Vagina (tissue), 2 donors: Measurements from ENCODE around the gene ATXN7L3. TPM values are rescaled to one million over a fixed set of nuclear protein-coding genes. Genes with fewer than 3 reads are reported as not detected.

ENCODE experiments used
- DNase-seq, 2 donors: peaks; one replicate each; pipeline ENCODE4 v3.0.0-alpha.2; 2017; ENCODE audit errors: extremely low spot score in 2 of 2
- H3K27ac ChIP-seq: fragments of 200-600 bp; sonication (generic); one replicate; pipeline ENCODE4 v1.5.1; 2019
- H3K27me3 ChIP-seq: fragments of 200-600 bp; sonication (generic); one replicate; pipeline ENCODE4 v1.5.1; 2019
- H3K36me3 ChIP-seq, 2 donors: fragments of 200-600 bp; sonication (generic); one replicate each; pipeline ENCODE4 v1.5.1; 2017 to 2019
- H3K4me1 ChIP-seq: fragments of 200-600 bp; sonication (generic); one replicate; pipeline ENCODE4 v1.5.1; 2019
- H3K4me3 ChIP-seq, 2 donors: fragments of 200-600 bp; sonication (generic); 1 replicate in 1 of 2; 2 replicates in 1 of 2; pipeline ENCODE4 v1.5.1; 2016 to 2019
- H3K9me3 ChIP-seq: fragments of 200-600 bp; sonication (generic); one replicate; pipeline ENCODE4 v1.5.1; 2019
- CTCF ChIP-seq, 3 experiments: fragments of 450-650 bp in 2 of 3; fragments of 200-600 bp in 1 of 3; sonication (generic) in 1 of 3; IDR thresholded peaks; one replicate each; pipeline ENCODE4 v1.5.1; 2017 to 2019; ENCODE audit warnings: antibody characterized with exemption in 3 of 3, mild to moderate bottlenecking in 2 of 3, moderate library complexity in 2 of 3
- POLR2A ChIP-seq, 2 donors: fragments of 450-650 bp; IDR thresholded peaks; one replicate each; pipeline ENCODE4 v1.6.1; 2017; ENCODE audit warnings: antibody characterized with exemption in 2 of 2, mild to moderate bottlenecking in 2 of 2, moderate library complexity in 2 of 2
- POLR2AphosphoS5 ChIP-seq, 2 donors: sonication (generic); formaldehyde crosslinking; IDR thresholded peaks; one replicate each; pipeline ENCODE4 v1.9.0; 2017; ENCODE audit warnings: antibody characterized with exemption in 2 of 2, mild to moderate bottlenecking in 2 of 2, low read depth in 1 of 2; ENCODE audit not compliant: insufficient read depth in 1 of 2
- intact Hi-C: fragments of 100-400 bp; cut with DNase I; formaldehyde crosslinking; loops from one replicate; pipeline ENCODE4 v1.15.1; 2023
- total RNA-seq: library from RNA; depleted of rRNA; stranded (reverse); fragments of >200 nt; gene quantifications from one replicate; pipeline ENCODE4 v1.2.3, GENCODE V29; 2016

ATXN7L3 gene
- total RNA-seq, 1 donor from 2014 or later: 27.3 TPM

GRCh38 chr17:44202756-44203155 is 3.1 kb upstream of the ATXN7L3 start:
- TF ChIP-seq POLR2AphosphoS5 (IDR thresholded peaks at IDR 0.05; ENCODE audit: insufficient read depth in 1 of 2, low read depth in 1 of 2) (no peak), CTCF (IDR thresholded peaks at IDR 0.05) (no peak), POLR2A (IDR thresholded peaks at IDR 0.05) (no peak)

GRCh38 chr17:44200478-44201155 is 933 bp upstream of the ATXN7L3 start:
- Histone ChIP-seq H3K36me3 (peaks cover 0 to under 1% of the 10 kb centered on the region in 2 donors), H3K27ac (peak overlapping the region; percentile 98), H3K27me3 (no peaks in the 10 kb centered on the region), H3K4me1 (peaks cover 31% of the 10 kb centered on the region), H3K9me3 (no peaks in the 10 kb centered on the region), H3K4me3 (peak overlapping the region; percentile 68 to 98)
- intact Hi-C loops: loop anchor here (1.0 kb wide), 1 partner anchor 23 kb away; no protein-coding TSS in a partner anchor
- TF ChIP-seq POLR2AphosphoS5 (IDR thresholded peaks at IDR 0.05; ENCODE audit: insufficient read depth in 1 of 2, low read depth in 1 of 2): no peak
- TF ChIP-seq CTCF (IDR thresholded peaks at IDR 0.05): no peak
- TF ChIP-seq POLR2A (IDR thresholded peaks at IDR 0.05): no peak
- no peak for DNase-seq

More at GRCh38 chr17:44202756-44203155, 3.1 kb upstream of the ATXN7L3 start:
- Histone ChIP-seq H3K27ac (no peak overlapping the region), H3K36me3 (peaks cover 0 to 14% of the 10 kb centered on the region in 2 donors), H3K4me1 (peaks cover 25% of the 10 kb centered on the region), H3K4me3 (no peak overlapping the region), H3K27me3 (no peaks in the 10 kb centered on the region), H3K9me3 (no peaks in the 10 kb centered on the region)
- DNase-seq: no peak
- intact Hi-C loops: no loop called here

GRCh38 chr17:44198721-44199552 is 747 bp downstream of the ATXN7L3 start:
- peak overlapping the region; percentile 98 for H3K27ac ChIP-seq
- TF ChIP-seq CTCF (IDR thresholded peaks at IDR 0.05): no peak
- TF ChIP-seq POLR2A (IDR thresholded peaks at IDR 0.05): no peak
- TF ChIP-seq POLR2AphosphoS5 (IDR thresholded peaks at IDR 0.05; ENCODE audit: insufficient read depth in 1 of 2, low read depth in 1 of 2): peak in 1 of 2 donors; percentile 28
- peaks cover 31% of the 10 kb centered on the region for H3K4me1 ChIP-seq
- H3K9me3 ChIP-seq: no peaks in the 10 kb centered on the region
- DNase-seq: no peak
- no peaks in the 10 kb centered on the region for H3K27me3 ChIP-seq
- H3K4me3 ChIP-seq: peak overlapping the region; percentile 68 to 98
- peaks cover 0 to 17% of the 10 kb centered on the region in 2 donors for H3K36me3 ChIP-seq
- intact Hi-C loops: no loop called here

DNA sequence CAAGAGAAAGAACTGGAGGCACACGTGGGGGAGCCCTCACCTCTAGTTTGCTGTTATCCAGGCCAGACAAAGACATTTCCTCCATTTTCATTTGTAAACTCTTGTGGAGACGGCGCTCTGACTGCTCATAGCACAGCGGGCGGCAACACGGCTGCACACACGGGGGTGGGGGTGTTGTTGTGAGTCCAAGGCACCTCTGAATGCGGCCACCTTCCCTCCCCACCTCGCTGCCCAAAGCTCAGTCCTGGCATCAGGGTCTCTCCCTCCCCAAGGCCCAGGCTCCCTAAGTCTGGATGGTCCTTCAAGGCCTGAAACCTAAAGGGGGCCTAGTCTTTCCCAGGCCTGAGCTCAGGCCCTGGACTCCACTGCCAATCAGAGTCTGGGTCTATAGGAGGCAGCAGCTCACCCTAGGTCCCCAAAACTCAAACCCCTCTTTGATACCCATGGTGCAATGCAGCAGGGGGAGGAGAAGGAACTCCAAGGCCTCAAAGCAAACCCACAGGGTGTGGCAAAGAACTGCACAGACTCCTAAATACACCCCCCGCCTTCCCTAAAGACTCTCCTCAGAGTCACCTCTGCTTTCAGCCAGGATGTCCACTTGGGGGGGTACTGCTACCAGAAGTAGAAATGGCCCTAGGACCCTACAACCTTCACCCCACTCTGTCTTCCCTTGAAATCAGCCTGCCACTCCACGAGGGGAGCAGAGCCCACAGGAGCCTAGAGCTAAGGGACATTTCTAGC is 1.5 kb downstream of the ATXN7L3 start:
- Histone ChIP-seq H3K27me3 (no peaks in the 10 kb centered on the region), H3K36me3 (peaks cover 0 to 25% of the 10 kb centered on the region in 2 donors), H3K9me3 (no peaks in the 10 kb centered on the region), H3K4me1 (peaks cover 27% of the 10 kb centered on the region), H3K27ac (peak overlapping the region; percentile 98), H3K4me3 (peak overlapping the region; percentile 68 to 98)
- TF ChIP-seq CTCF (IDR thresholded peaks at IDR 0.05): no peak
- no peak for TF ChIP-seq POLR2AphosphoS5 (IDR thresholded peaks at IDR 0.05; ENCODE audit: insufficient read depth in 1 of 2, low read depth in 1 of 2)
- TF ChIP-seq POLR2A (IDR thresholded peaks at IDR 0.05): no peak
- intact Hi-C loops: no loop called here
- DNase-seq: no peak
